Keratinocyte (primary cell): Measurements from ENCODE around the gene TENM4. TPM values are rescaled to one million over a fixed set of nuclear protein-coding genes. Genes with fewer than 3 reads are reported as not detected.

Experiments used
- DNase-seq: peaks from one replicate; pipeline ENCODE4 v3.0.0-alpha.2; 2011; ENCODE audit warnings: low read depth, missing footprints, low spot score
- FAIRE-seq: peaks from 2 replicates; lab custom pipeline; 2011; peaks lifted over from hg19 to GRCh38; lab: Jason Lieb, UNC
- H2AFZ ChIP-seq: 2 replicates; pipeline ENCODE4 v1.6.0; 2012; ENCODE audit warnings: low read length, control low read depth, inconsistent platforms; ENCODE audit not compliant: control insufficient read depth
- H3K27ac ChIP-seq: 2 replicates; pipeline ENCODE4 v1.5.1; 2011; ENCODE audit warnings: low read length; ENCODE audit not compliant: control insufficient read depth, insufficient read depth
- H3K27me3 ChIP-seq: 3 replicates; pipeline ENCODE4 v1.6.0; 2011; ENCODE audit warnings: low read length; ENCODE audit not compliant: control insufficient read depth, insufficient read depth; ENCODE audit errors: extremely low read depth
- H3K36me3 ChIP-seq, 2 experiments: 2 replicates in 1 of 2; 3 replicates in 1 of 2; pipeline ENCODE4 v1.5.1; 2011; ENCODE audit warnings: low read length in 2 of 2, mild to moderate bottlenecking in 1 of 2; ENCODE audit not compliant: control insufficient read depth in 2 of 2, insufficient read depth in 2 of 2; ENCODE audit errors: extremely low read depth in 1 of 2
- H3K4me1 ChIP-seq: 3 replicates; pipeline ENCODE4 v1.5.1; 2011; ENCODE audit warnings: low read length; ENCODE audit not compliant: control insufficient read depth, insufficient read depth; ENCODE audit errors: extremely low read depth
- H3K4me2 ChIP-seq: 3 replicates; pipeline ENCODE4 v1.6.0; 2011; ENCODE audit warnings: low read depth, low read length; ENCODE audit not compliant: control insufficient read depth, insufficient read depth; ENCODE audit errors: extremely low read depth
- H3K4me3 ChIP-seq, 3 experiments: fragments of 200-600 bp in 1 of 3; sonication (generic) in 1 of 3; 2 replicates in 2 of 3; 3 replicates in 1 of 3; pipeline ENCODE4 v1.5.1; 2011 to 2016; ENCODE audit warnings: low read length in 3 of 3, mild to moderate bottlenecking in 3 of 3, control low read depth in 2 of 3, inconsistent platforms in 1 of 3, low read depth in 1 of 3, mixed read lengths in 1 of 3, mixed run types in 1 of 3, moderate library complexity in 1 of 3; ENCODE audit not compliant: control insufficient read depth in 2 of 3, insufficient read depth in 2 of 3; ENCODE audit errors: extremely low read depth in 1 of 3
- H3K79me2 ChIP-seq: 2 replicates; pipeline ENCODE4 v1.6.0; 2012; ENCODE audit warnings: low read length; ENCODE audit not compliant: control insufficient read depth, insufficient read depth
- H3K9ac ChIP-seq: 3 replicates; pipeline ENCODE4 v1.6.0; 2011; ENCODE audit warnings: low read length; ENCODE audit not compliant: control insufficient read depth, insufficient read depth; ENCODE audit errors: extremely low read depth
- H3K9me1 ChIP-seq: 3 replicates; pipeline ENCODE4 v1.6.0; 2011; ENCODE audit warnings: low read length; ENCODE audit not compliant: control insufficient read depth, insufficient read depth; ENCODE audit errors: extremely low read depth
- H3K9me3 ChIP-seq: 2 replicates; pipeline ENCODE4 v1.5.1; 2012; ENCODE audit warnings: low read depth, low read length; ENCODE audit not compliant: control insufficient read depth
- H4K20me1 ChIP-seq: 3 replicates; pipeline ENCODE4 v1.6.0; 2011; ENCODE audit warnings: low read length; ENCODE audit not compliant: control insufficient read depth, insufficient read depth; ENCODE audit errors: extremely low read depth
- EZH2 ChIP-seq: IDR thresholded peaks from one replicate; pipeline ENCODE4 v1.6.1; 2012; ENCODE audit warnings: inconsistent platforms, mild to moderate bottlenecking, low read length, moderate library complexity
- dilution Hi-C: fragments of 300-500 bp; cut with MboI; formaldehyde crosslinking; loops from one replicate; pipeline ENCODE4 v1.7.0; 2020; ENCODE audit warnings: low sequenced_read_pairs; ENCODE audit not compliant: extremely low pct_ligation_motif_present
- polyA plus RNA-seq, 5 experiments: library from polyadenylated mRNA; depleted of rRNA in 3 of 5; stranded (reverse) in 3 of 5; stranded (forward) in 1 of 5; unstranded in 1 of 5; fragments of >200 nt; gene quantifications; 1 replicate in 1 of 5; 2 replicates in 3 of 5; 3 replicates in 1 of 5; pipeline versions ENCODE4 v1.2.1 to v1.2.3, GENCODE V29; 2011 to 2012; ENCODE audit warnings: missing spikeins in 2 of 5, low read depth in 1 of 5, low replicate concordance in 1 of 5
- TF ChIP-seq, protein P1 (sequence below), 3 experiments: IDR thresholded peaks in 1 of 3; conservative IDR thresholded peaks in 1 of 3; optimal IDR thresholded peaks in 1 of 3; 2 replicates in 2 of 3; 3 replicates in 1 of 3; pipeline versions ENCODE3 to v1.5.1; 2011; ENCODE audit warnings: low read length in 3 of 3, mild to moderate bottlenecking in 3 of 3, moderate library complexity in 2 of 3, control low read depth in 1 of 3, inconsistent platforms in 1 of 3; ENCODE audit not compliant: insufficient read depth in 2 of 3; ENCODE audit errors: extremely low read depth in 1 of 3

Gene TENM4
- polyA plus RNA-seq, 1 donor (not counting 4 experiments of a cell fraction or from before 2014, with no cell fraction given), result 3.5 TPM

GRCh38 chr11:78759071-78759470 lies 681.8 kb downstream of the TENM4 start:
- Histone ChIP-seq H3K27ac (no peak overlapping the region), H3K9me1 (no peaks in the 10 kb centered on the region), H3K4me2 (no peak overlapping the region), H3K4me3 (no peak overlapping the region), H3K9ac (no peak overlapping the region), H3K36me3 (peaks cover 0 to 15% of the 10 kb centered on the region in 2 experiments), H3K27me3 (no peaks in the 10 kb centered on the region), H3K79me2 (no peaks in the 10 kb centered on the region), H4K20me1 (no peaks in the 10 kb centered on the region), H3K4me1 (no peaks in the 10 kb centered on the region), H3K9me3 (no peaks in the 10 kb centered on the region), H2AFZ (no peak overlapping the region)
- TF ChIP-seq, protein P1, sequence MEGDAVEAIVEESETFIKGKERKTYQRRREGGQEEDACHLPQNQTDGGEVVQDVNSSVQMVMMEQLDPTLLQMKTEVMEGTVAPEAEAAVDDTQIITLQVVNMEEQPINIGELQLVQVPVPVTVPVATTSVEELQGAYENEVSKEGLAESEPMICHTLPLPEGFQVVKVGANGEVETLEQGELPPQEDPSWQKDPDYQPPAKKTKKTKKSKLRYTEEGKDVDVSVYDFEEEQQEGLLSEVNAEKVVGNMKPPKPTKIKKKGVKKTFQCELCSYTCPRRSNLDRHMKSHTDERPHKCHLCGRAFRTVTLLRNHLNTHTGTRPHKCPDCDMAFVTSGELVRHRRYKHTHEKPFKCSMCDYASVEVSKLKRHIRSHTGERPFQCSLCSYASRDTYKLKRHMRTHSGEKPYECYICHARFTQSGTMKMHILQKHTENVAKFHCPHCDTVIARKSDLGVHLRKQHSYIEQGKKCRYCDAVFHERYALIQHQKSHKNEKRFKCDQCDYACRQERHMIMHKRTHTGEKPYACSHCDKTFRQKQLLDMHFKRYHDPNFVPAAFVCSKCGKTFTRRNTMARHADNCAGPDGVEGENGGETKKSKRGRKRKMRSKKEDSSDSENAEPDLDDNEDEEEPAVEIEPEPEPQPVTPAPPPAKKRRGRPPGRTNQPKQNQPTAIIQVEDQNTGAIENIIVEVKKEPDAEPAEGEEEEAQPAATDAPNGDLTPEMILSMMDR (optimal IDR thresholded peaks at IDR 0.05 in 1 of 3, IDR thresholded peaks at IDR 0.05 in 1 of 3, conservative IDR thresholded peaks at IDR 0.05 in 1 of 3; ENCODE audit: extremely low read depth in 1 of 3, insufficient read depth in 2 of 3, low read length in 3 of 3), result no peak
- no peak for TF ChIP-seq EZH2
- FAIRE-seq (no peak), DNase-seq (no peak)
- dilution Hi-C loops, result no loop called here

DNA sequence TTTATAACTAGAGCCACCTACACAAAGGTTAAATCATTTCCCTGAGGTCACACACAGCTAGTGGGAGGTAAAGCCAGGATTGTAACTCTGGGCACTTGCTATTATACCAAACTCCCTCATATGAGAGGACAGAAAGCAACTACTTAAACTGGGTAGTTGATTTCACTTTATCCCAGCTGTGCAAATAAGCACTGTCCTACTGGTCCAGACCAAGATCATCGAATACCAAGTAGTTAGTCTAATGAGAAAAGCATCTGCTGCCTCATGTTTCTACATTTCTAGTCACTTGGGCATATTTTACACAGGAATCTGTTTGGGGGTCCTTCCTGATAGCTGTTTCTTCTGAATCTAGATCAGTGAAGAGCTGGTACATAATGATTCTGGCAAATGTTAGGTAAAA lies 687.5 kb downstream of the TENM4 start:
- DNase-seq, result no peak
- H3K4me1 ChIP-seq, result no peaks in the 10 kb centered on the region
- no peaks in the 10 kb centered on the region for H3K9me3 ChIP-seq
- peaks cover 0 to 11% of the 10 kb centered on the region in 2 experiments for H3K36me3 ChIP-seq
- TF ChIP-seq EZH2, result no peak
- TF ChIP-seq, protein P1 (optimal IDR thresholded peaks at IDR 0.05 in 1 of 3, IDR thresholded peaks at IDR 0.05 in 1 of 3, conservative IDR thresholded peaks at IDR 0.05 in 1 of 3; ENCODE audit: extremely low read depth in 1 of 3, insufficient read depth in 2 of 3, low read length in 3 of 3), result no peak
- no peak overlapping the region for H3K4me3 ChIP-seq
- no peak overlapping the region for H3K4me2 ChIP-seq
- H3K27me3 ChIP-seq, result no peaks in the 10 kb centered on the region
- H3K79me2 ChIP-seq, result no peaks in the 10 kb centered on the region
- no peak overlapping the region for H3K27ac ChIP-seq
- no peak overlapping the region for H3K9ac ChIP-seq
- no peak overlapping the region for H2AFZ ChIP-seq
- FAIRE-seq, result no peak
- dilution Hi-C loops, result no loop called here
- no peaks in the 10 kb centered on the region for H3K9me1 ChIP-seq
- no peaks in the 10 kb centered on the region for H4K20me1 ChIP-seq
